ENCODE measurements around the gene DMD. TPM values are rescaled to one million over a fixed set of nuclear protein-coding genes. Genes with fewer than 3 reads are reported as not detected.
A peak's percentile ranks its signal among the peaks of the same experiment; 100 is the strongest.

The DMD gene
- total RNA-seq, 1 donor from 2014 or later: 116 TPM

- intact Hi-C loops (cut with DNase I): no loop called here
- DNase-seq (ENCODE audit: missing footprints) (no peak), ATAC-seq (no peak)
These were observed 1913.5 kb downstream of the DMD start for GRCh38 chrX:31297881-31298280.

GRCh38 chrX:31294475-31294874, 1916.9 kb downstream of the DMD start:
- ATAC-seq (no peak), DNase-seq (ENCODE audit: missing footprints) (no peak)
- intact Hi-C loops (cut with DNase I): no loop called here

- intact Hi-C loops (cut with DNase I): no loop called here
- no peak for DNase-seq (ENCODE audit: missing footprints)
- ATAC-seq: no peak
These were observed 1917.9 kb downstream of the DMD start for GRCh38 chrX:31293409-31293808.

- no peak for ATAC-seq
- DNase-seq (ENCODE audit: missing footprints): no peak
- intact Hi-C loops (cut with DNase I): no loop called here
These were observed 1920.2 kb downstream of the DMD start for GRCh38 chrX:31291131-31291530.

GRCh38 chrX:31287861-31288260, 1923.5 kb downstream of the DMD start:
- DNase-seq (ENCODE audit: missing footprints): no peak
- intact Hi-C loops (cut with DNase I): no loop called here
- no peak for ATAC-seq

GRCh38 chrX:31280580-31280979, 1930.8 kb downstream of the DMD start:
- intact Hi-C loops (cut with DNase I): no loop called here
- DNase-seq (ENCODE audit: missing footprints) (no peak), ATAC-seq (no peak)

GRCh38 chrX:31279359-31279758, 1932.0 kb downstream of the DMD start:
- no peak for DNase-seq (ENCODE audit: missing footprints)
- intact Hi-C loops (cut with DNase I): no loop called here
- no peak for ATAC-seq

- intact Hi-C loops (cut with DNase I): no loop called here
- DNase-seq (ENCODE audit: missing footprints) (no peak), ATAC-seq (no peak)
These were observed 1938.9 kb downstream of the DMD start for GRCh38 chrX:31272472-31272775.

- no peak for ATAC-seq
- DNase-seq (ENCODE audit: missing footprints): no peak
- intact Hi-C loops (cut with DNase I): no loop called here
These were observed 1939.5 kb downstream of the DMD start for GRCh38 chrX:31271615-31272471.

GRCh38 chrX:31269914-31270313, 1941.4 kb downstream of the DMD start:
- no peak for ATAC-seq
- intact Hi-C loops (cut with DNase I): loop anchor here (10.0 kb wide), 2 partner anchors 65 to 155 kb away; no protein-coding TSS in a partner anchor
- no peak for DNase-seq (ENCODE audit: missing footprints)

GRCh38 chrX:31268359-31268758, 1943.0 kb downstream of the DMD start:
- DNase-seq (ENCODE audit: missing footprints) (no peak), ATAC-seq (no peak)
- intact Hi-C loops (cut with DNase I): loop anchor here (10.0 kb wide), 2 partner anchors 66 to 156 kb away; no protein-coding TSS in a partner anchor

- intact Hi-C loops (cut with DNase I): loop anchor here (10.0 kb wide), 2 partner anchors 68 to 158 kb away; no protein-coding TSS in a partner anchor
- ATAC-seq: peak; percentile 95
- peak; percentile 72 for DNase-seq (ENCODE audit: missing footprints)
These were observed 1944.9 kb downstream of the DMD start for GRCh38 chrX:31266203-31267076.

- intact Hi-C loops (cut with DNase I): loop anchor here (10.0 kb wide), 2 partner anchors 69 to 159 kb away; no protein-coding TSS in a partner anchor
- ATAC-seq: no peak
- DNase-seq (ENCODE audit: missing footprints): no peak
These were observed 1946.0 kb downstream of the DMD start for GRCh38 chrX:31265383-31265782.

- intact Hi-C loops (cut with DNase I): loop anchor here (10.0 kb wide), 2 partner anchors 74 to 164 kb away; no protein-coding TSS in a partner anchor
- ATAC-seq (no peak), DNase-seq (ENCODE audit: missing footprints) (no peak)
These were observed 1951.0 kb downstream of the DMD start for GRCh38 chrX:31260351-31260750.

- DNase-seq (ENCODE audit: missing footprints) (no peak), ATAC-seq (no peak)
- intact Hi-C loops (cut with DNase I): no loop called here
These were observed 1953.2 kb downstream of the DMD start for GRCh38 chrX:31258166-31258565.

- no peak for DNase-seq (ENCODE audit: missing footprints)
- intact Hi-C loops (cut with DNase I): no loop called here
- ATAC-seq: no peak
These were observed 1955.9 kb downstream of the DMD start for GRCh38 chrX:31255310-31256033.

- DNase-seq (ENCODE audit: missing footprints) (no peak), ATAC-seq (no peak)
- intact Hi-C loops (cut with DNase I): no loop called here
These were observed 1959.2 kb downstream of the DMD start for GRCh38 chrX:31252133-31252532.

GRCh38 chrX:31251336-31251735, 1960.0 kb downstream of the DMD start:
- DNase-seq (ENCODE audit: missing footprints) (no peak), ATAC-seq (no peak)
- intact Hi-C loops (cut with DNase I): no loop called here

GRCh38 chrX:31245714-31246113, 1965.6 kb downstream of the DMD start:
- no peak for ATAC-seq
- DNase-seq (ENCODE audit: missing footprints): no peak
- intact Hi-C loops (cut with DNase I): no loop called here
